ENCODE results near the gene CMYA5. TPM values are rescaled to one million over a fixed set of nuclear protein-coding genes. Genes with fewer than 3 reads are reported as not detected.

The CMYA5 gene
- total and polyA plus RNA-seq, 4 donors, result 1.3 to 2.9 (median 2.0) TPM

DNA sequence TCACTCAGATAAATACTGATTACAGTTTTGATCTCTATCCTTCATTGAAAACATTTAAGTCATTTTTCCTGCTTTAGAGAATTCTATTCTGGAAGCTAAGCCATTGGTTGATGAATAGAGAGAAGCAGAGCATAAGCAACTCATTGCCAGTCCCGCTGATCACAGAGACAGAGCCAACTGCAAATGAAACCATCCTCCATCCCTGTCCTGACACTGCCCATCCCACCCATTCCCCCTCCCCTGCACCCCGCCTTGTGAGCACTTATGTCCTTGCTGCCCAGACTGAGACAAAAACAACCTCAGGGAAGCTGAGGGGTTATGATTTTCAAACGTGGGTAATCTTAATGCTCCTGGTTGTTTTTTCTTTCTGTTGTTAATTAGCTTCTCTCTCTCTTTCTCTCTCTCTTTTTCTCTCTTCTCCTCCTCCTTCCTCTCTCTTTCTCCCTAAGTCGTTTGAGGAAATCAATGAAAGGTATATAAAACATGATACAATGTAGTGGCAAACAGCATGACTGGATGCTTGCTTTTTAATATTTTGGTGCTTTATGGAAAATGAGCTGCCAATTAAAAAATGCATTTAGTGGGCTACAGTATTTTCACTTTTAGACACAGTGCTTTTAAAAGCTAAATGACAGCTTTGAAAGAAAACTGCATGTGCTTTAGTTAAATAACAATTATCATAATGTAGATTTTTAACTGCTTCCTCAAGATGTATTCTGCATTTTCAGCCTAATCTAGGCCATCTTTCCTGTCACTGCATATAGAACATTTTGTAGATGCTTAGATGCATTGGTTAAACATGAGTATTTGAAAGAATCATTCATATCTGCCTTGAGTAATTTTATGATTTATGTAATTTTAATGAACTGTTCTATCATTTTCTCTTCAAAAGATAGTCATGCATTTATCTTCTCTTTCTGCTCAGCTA lies 57.3 kb downstream of the CMYA5 start:
- Histone ChIP-seq H3K36me3 (ENCODE audit: control insufficient read depth in 4 of 4, insufficient read depth in 3 of 4, low read depth in 1 of 4, low read length in 3 of 4) (no peaks in the 10 kb centered on the region), H3K4me1 (ENCODE audit: control insufficient read depth in 4 of 4, insufficient read depth in 4 of 4, low read length in 3 of 4) (peaks cover 1 to 12% (median 7%) of the 10 kb centered on the region in 4 donors), H3K9me3 (ENCODE audit: control insufficient read depth in 4 of 4, low read length in 3 of 4) (no peaks in the 10 kb centered on the region), H3K27me3 (ENCODE audit: control insufficient read depth in 4 of 4, insufficient read depth in 4 of 4, low read length in 3 of 4) (no peaks in the 10 kb centered on the region), H3K27ac (ENCODE audit: low read depth in 1 of 2, low read length in 2 of 2) (no peak overlapping the region), H3K4me3 (ENCODE audit: low read depth in 1 of 3, low read length in 3 of 3) (no peak overlapping the region), H3K9ac (ENCODE audit: low read depth in 1 of 2, low read length in 2 of 2) (no peak overlapping the region)
- TF ChIP-seq HNF4G (IDR thresholded peaks at IDR 0.05), result no peak
- no peak for TF ChIP-seq FOXA2 (IDR thresholded peaks at IDR 0.05)
- TF ChIP-seq RAD21 (IDR thresholded peaks at IDR 0.05), result no peak
- TF ChIP-seq MAX (IDR thresholded peaks at IDR 0.05), result no peak
- no peak for TF ChIP-seq NR2F2 (IDR thresholded peaks at IDR 0.05)
- no peak for TF ChIP-seq RXRA (IDR thresholded peaks at IDR 0.05)
- no peak for TF ChIP-seq HNF4A (conservative IDR thresholded peaks at IDR 0.05)
- TF ChIP-seq SP1 (IDR thresholded peaks at IDR 0.05), result no peak
- TF ChIP-seq FOXA1 (IDR thresholded peaks at IDR 0.05), result no peak
- TF ChIP-seq TAF1 (conservative IDR thresholded peaks at IDR 0.05), result no peak
- TF ChIP-seq EGR1 (IDR thresholded peaks at IDR 0.05; ENCODE audit: low read depth in 2 of 2), result no peak
- TF ChIP-seq YY1 (IDR thresholded peaks at IDR 0.05), result no peak
- no peak for TF ChIP-seq CTCF (IDR thresholded peaks at IDR 0.05; ENCODE audit: low read depth, low read length, missing input control)
- no peak for TF ChIP-seq ZBTB33 (IDR thresholded peaks at IDR 0.05)
- no peak for TF ChIP-seq JUND (IDR thresholded peaks at IDR 0.05)
- 70% methylated on average over 4 of the region's 4 CpGs for WGBS
- DNase-seq (ENCODE audit: low spot score), result no peak

GRCh38 chr5:79750611-79751510 lies 61.2 kb downstream of the CMYA5 start:
- no peaks in the 10 kb centered on the region for H3K27me3 ChIP-seq (ENCODE audit: control insufficient read depth in 4 of 4, insufficient read depth in 4 of 4, low read length in 3 of 4)
- no peaks in the 10 kb centered on the region for H3K9me3 ChIP-seq (ENCODE audit: control insufficient read depth in 4 of 4, low read length in 3 of 4)
- H3K27ac ChIP-seq (ENCODE audit: low read depth in 1 of 2, low read length in 2 of 2), result peak overlapping the region; percentile 27 to 51
- no peak overlapping the region for H3K9ac ChIP-seq (ENCODE audit: low read depth in 1 of 2, low read length in 2 of 2)
- no peak for DNase-seq (ENCODE audit: low spot score)
- peaks cover 2 to 30% (median 18%) of the 10 kb centered on the region in 4 donors for H3K4me1 ChIP-seq (ENCODE audit: control insufficient read depth in 4 of 4, insufficient read depth in 4 of 4, low read length in 3 of 4)
- no peaks in the 10 kb centered on the region for H3K36me3 ChIP-seq (ENCODE audit: control insufficient read depth in 4 of 4, insufficient read depth in 3 of 4, low read depth in 1 of 4, low read length in 3 of 4)
- 62% methylated on average over 8 of the region's 8 CpGs for WGBS
- no peak overlapping the region for H3K4me3 ChIP-seq (ENCODE audit: low read depth in 1 of 3, low read length in 3 of 3)
- TF ChIP-seq JUND (IDR thresholded peaks at IDR 0.05) (peak; percentile 31 to 39), TAF1 (conservative IDR thresholded peaks at IDR 0.05) (no peak), SP1 (IDR thresholded peaks at IDR 0.05) (peak; percentile 77), NR2F2 (IDR thresholded peaks at IDR 0.05) (no peak), GABPA (IDR thresholded peaks at IDR 0.05 in 1 of 2, conservative IDR thresholded peaks at IDR 0.05 in 1 of 2) (peak in 1 of 2 donors; percentile 20), FOXA2 (IDR thresholded peaks at IDR 0.05) (no peak), CTCF (IDR thresholded peaks at IDR 0.05; ENCODE audit: low read depth, low read length, missing input control) (no peak), RXRA (IDR thresholded peaks at IDR 0.05) (peak; percentile 81 to 85), YY1 (IDR thresholded peaks at IDR 0.05) (peak; percentile 78), MAX (IDR thresholded peaks at IDR 0.05) (peak; percentile 49), HNF4A (conservative IDR thresholded peaks at IDR 0.05) (peak; percentile 85), EGR1 (IDR thresholded peaks at IDR 0.05; ENCODE audit: low read depth in 2 of 2) (peak in 1 of 2 donors; percentile 25), RAD21 (IDR thresholded peaks at IDR 0.05) (peak; percentile 47 to 60), ZBTB33 (IDR thresholded peaks at IDR 0.05) (peak; percentile 47), FOXA1 (IDR thresholded peaks at IDR 0.05) (no peak), HNF4G (IDR thresholded peaks at IDR 0.05) (no peak)
- TF ChIP-seq, protein P1, sequence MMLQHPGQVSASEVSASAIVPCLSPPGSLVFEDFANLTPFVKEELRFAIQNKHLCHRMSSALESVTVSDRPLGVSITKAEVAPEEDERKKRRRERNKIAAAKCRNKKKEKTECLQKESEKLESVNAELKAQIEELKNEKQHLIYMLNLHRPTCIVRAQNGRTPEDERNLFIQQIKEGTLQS (IDR thresholded peaks at IDR 0.05), result no peak
